HG03025 (cell line): Measurements from ENCODE around the gene OR2V2.
"Not testable (repeated sequence)": the region's sequence is repeated elsewhere in the genome, so short reads cannot be mapped to it uniquely, and the experiment has no call there.

Experiments
- ATAC-seq: cut with Tn5 transposase; IDR thresholded peaks from one replicate; pipeline ENCODE4 v1.9.1; 2021; ENCODE audit warnings: mild to moderate bottlenecking, moderate library complexity; ENCODE audit not compliant: unreplicated experiment, low FRiP score

Gene OR2V2

GRCh38 chr5:181146927-181147636 lies at the start of gene OR2V2:
Gene OR2V2, plus strand, starts transcription at chr5:181147586. Its CDS starts 7,357 bp downstream, at chr5:181154943.
- not testable (repeated sequence) for ATAC-seq

- not testable (repeated sequence) for ATAC-seq
Measured at GRCh38 chr5:181097759-181098491, 49.5 kb upstream of the OR2V2 start.

GRCh38 chr5:181098762-181099601 lies 48.4 kb upstream of the OR2V2 start:
- no peak for ATAC-seq

GRCh38 chr5:181099602-181100086 lies 47.7 kb upstream of the OR2V2 start:
- ATAC-seq, result no peak

GRCh38 chr5:181100121-181100875 lies 47.1 kb upstream of the OR2V2 start:
- no peak for ATAC-seq

GRCh38 chr5:181101030-181101641 lies 46.2 kb upstream of the OR2V2 start:
- ATAC-seq, result not testable (repeated sequence)

GRCh38 chr5:181101930-181102674 lies 45.3 kb upstream of the OR2V2 start:
- ATAC-seq, result not testable (repeated sequence)

GRCh38 chr5:181104259-181104568 lies 43.2 kb upstream of the OR2V2 start:
- ATAC-seq, result not testable (repeated sequence)

- ATAC-seq, result not testable (repeated sequence)
Measured at GRCh38 chr5:181104606-181105390, 42.6 kb upstream of the OR2V2 start.

- no peak for ATAC-seq
Measured at GRCh38 chr5:181105391-181106025, 41.9 kb upstream of the OR2V2 start.

- no peak for ATAC-seq
Measured at GRCh38 chr5:181107699-181108098, 39.7 kb upstream of the OR2V2 start.

GRCh38 chr5:181108578-181109165 lies 38.7 kb upstream of the OR2V2 start:
- ATAC-seq, result no peak

- no peak for ATAC-seq
Measured at GRCh38 chr5:181109489-181110013, 37.8 kb upstream of the OR2V2 start.

- no peak for ATAC-seq
Measured at GRCh38 chr5:181111010-181111409, 36.4 kb upstream of the OR2V2 start.

GRCh38 chr5:181112476-181112875 lies 34.9 kb upstream of the OR2V2 start:
- no peak for ATAC-seq

GRCh38 chr5:181113572-181113971 lies 33.8 kb upstream of the OR2V2 start:
- not testable (repeated sequence) for ATAC-seq

GRCh38 chr5:181114284-181114843 lies 33.0 kb upstream of the OR2V2 start:
- ATAC-seq, result no peak
